GM21447 (cell line): ENCODE measurements around the gene ACOT7.
"Not testable (repeated sequence)": the region's sequence is repeated elsewhere in the genome, so short reads cannot be mapped to it uniquely, and the experiment has no call there.

Experiments
- ATAC-seq: cut with Tn5 transposase; IDR thresholded peaks from one replicate; pipeline ENCODE4 v1.9.1; 2021; ENCODE audit not compliant: unreplicated experiment

Gene ACOT7

GRCh38 chr1:6239950-6240768 is 153.4 kb downstream of the ACOT7 start:
- no peak for ATAC-seq

GRCh38 chr1:6239213-6239752 is 154.3 kb downstream of the ACOT7 start:
- ATAC-seq: no peak

GRCh38 chr1:6237093-6237492 is 156.5 kb downstream of the ACOT7 start:
- no peak for ATAC-seq

- peak; percentile 27 for ATAC-seq
These were observed 158.3 kb downstream of the ACOT7 start for GRCh38 chr1:6235296-6235677.

GRCh38 chr1:6234502-6235295 is 158.9 kb downstream of the ACOT7 start:
- no peak for ATAC-seq

GRCh38 chr1:6233376-6233775 is 160.2 kb downstream of the ACOT7 start:
- ATAC-seq: no peak

- no peak for ATAC-seq
These were observed 167.9 kb downstream of the ACOT7 start for GRCh38 chr1:6225651-6226050.

- no peak for ATAC-seq
These were observed 168.8 kb downstream of the ACOT7 start for GRCh38 chr1:6224718-6225117.

- ATAC-seq: no peak
These were observed 169.9 kb downstream of the ACOT7 start for GRCh38 chr1:6223617-6224016.

- ATAC-seq: no peak
These were observed 170.9 kb downstream of the ACOT7 start for GRCh38 chr1:6222636-6223035.

GRCh38 chr1:6221210-6221784 is 172.3 kb downstream of the ACOT7 start:
- ATAC-seq: no peak

GRCh38 chr1:6220236-6220635 is 173.3 kb downstream of the ACOT7 start:
- ATAC-seq: no peak

GRCh38 chr1:6219641-6220040 is 173.9 kb downstream of the ACOT7 start:
- ATAC-seq: not testable (repeated sequence)

- no peak for ATAC-seq
These were observed 175.0 kb downstream of the ACOT7 start for GRCh38 chr1:6218375-6219164.
